Testis (tissue), 3 donors: ENCODE results near the gene RSBN1. TPM values are rescaled to one million over a fixed set of nuclear protein-coding genes. Genes with fewer than 3 reads are reported as not detected.

Experiments used
- DNase-seq: peaks from one replicate; pipeline ENCODE4 v3.0.0-alpha.2; 2019
- H3K27ac ChIP-seq, 2 donors: fragments of 200-600 bp; sonication (generic); one replicate each; pipeline ENCODE4 v1.5.1; 2019
- H3K27me3 ChIP-seq: fragments of 200-600 bp; sonication (generic); one replicate; pipeline ENCODE4 v1.5.1; 2019
- H3K36me3 ChIP-seq: fragments of 200-600 bp; sonication (generic); one replicate; pipeline ENCODE4 v1.5.1; 2017; ENCODE audit warnings: low read depth; ENCODE audit errors: missing control alignments
- H3K4me1 ChIP-seq: fragments of 200-600 bp; sonication (generic); one replicate; pipeline ENCODE4 v1.5.1; 2019
- H3K4me3 ChIP-seq, 2 donors: fragments of 200-600 bp; sonication (generic); one replicate each; pipeline ENCODE4 v1.5.1; 2017 to 2019
- H3K9me3 ChIP-seq: fragments of 200-600 bp; sonication (generic); one replicate; pipeline ENCODE4 v1.5.1; 2017
- CTCF ChIP-seq, 3 experiments: fragments of 450-650 bp in 2 of 3; fragments of 200-600 bp in 1 of 3; sonication (generic) in 1 of 3; IDR thresholded peaks; one replicate each; pipeline ENCODE4 v1.5.1; 2016 to 2019; ENCODE audit warnings: antibody characterized with exemption in 3 of 3, mild to moderate bottlenecking in 2 of 3, moderate library complexity in 1 of 3
- POLR2A ChIP-seq: fragments of 450-650 bp; IDR thresholded peaks from one replicate; pipeline ENCODE4 v1.6.1; 2017; ENCODE audit warnings: antibody characterized with exemption, mild to moderate bottlenecking, moderate library complexity
- WGBS, 2 donors: methylation state at CpG; one replicate each; pipeline ENCODE4 v1.1.5; 2018; 5-methylcytosine and 5-hydroxymethylcytosine counted together
- intact Hi-C: fragments of 100-400 bp; cut with DNase I; formaldehyde crosslinking; loops from one replicate; pipeline ENCODE4 v1.15.1; 2023; ENCODE audit warnings: low total_unique reads
- polyA plus RNA-seq: library from polyadenylated mRNA; stranded (reverse); fragments of 350-450 nt; fragmentation: Illumina TruSeq; extraction: RNeasy Lipid Tissue Mini Kit (QIAGEN cat#74804); gene quantifications from one replicate; pipeline ENCODE4 v1.2.3, GENCODE V29; 2014; ENCODE audit warnings: low read depth, low replicate concordance; ENCODE audit not compliant: insufficient read depth
- total RNA-seq, 2 donors: library from RNA; depleted of rRNA; stranded (reverse); fragments of >200 nt; gene quantifications; one replicate each; pipeline ENCODE4 v1.2.3, GENCODE V29; 2016

RSBN1 gene
- total and polyA plus RNA-seq, 3 donors from 2014 or later: 27.5 to 32.5 (median 28.5) TPM

GRCh38 chr1:113787663-113788062, 24.6 kb downstream of the RSBN1 start:
- no peaks in the 10 kb centered on the region for H3K27me3 ChIP-seq
- H3K9me3 ChIP-seq: no peaks in the 10 kb centered on the region
- no peak overlapping the region for H3K4me3 ChIP-seq
- no peaks in the 10 kb centered on the region for H3K36me3 ChIP-seq
- 91 to 97% methylated on average over 3 of the region's 3 CpGs for WGBS, 2 donors
- no peak for TF ChIP-seq POLR2A
- TF ChIP-seq CTCF (IDR thresholded peaks at IDR 0.05): no peak
- no peak for DNase-seq
- intact Hi-C loops: no loop called here
- peaks cover 12% of the 10 kb centered on the region for H3K4me1 ChIP-seq
- no peak overlapping the region for H3K27ac ChIP-seq

- WGBS, 2 donors: 64 to 81% methylated on average over 1 of the region's 1 CpG
- intact Hi-C loops: no loop called here
- Histone ChIP-seq H3K27me3 (no peaks in the 10 kb centered on the region), H3K27ac (no peak overlapping the region), H3K36me3 (no peaks in the 10 kb centered on the region), H3K4me3 (no peak overlapping the region), H3K9me3 (no peaks in the 10 kb centered on the region), H3K4me1 (peaks cover 12% of the 10 kb centered on the region)
- no peak for DNase-seq
- TF ChIP-seq POLR2A: no peak
- no peak for TF ChIP-seq CTCF (IDR thresholded peaks at IDR 0.05)
Observed at GRCh38 chr1:113786069-113786468, 26.2 kb downstream of the RSBN1 start.

- TF ChIP-seq CTCF (IDR thresholded peaks at IDR 0.05) (no peak), POLR2A (no peak)
- no peak overlapping the region for H3K27ac ChIP-seq
- peaks cover 12% of the 10 kb centered on the region for H3K4me1 ChIP-seq
- DNase-seq: no peak
- H3K36me3 ChIP-seq: no peaks in the 10 kb centered on the region
- WGBS, 2 donors: 83 to 87% methylated on average over 5 of the region's 5 CpGs
- intact Hi-C loops: no loop called here
- H3K9me3 ChIP-seq: no peaks in the 10 kb centered on the region
- H3K4me3 ChIP-seq: no peak overlapping the region
- no peaks in the 10 kb centered on the region for H3K27me3 ChIP-seq
Observed at GRCh38 chr1:113784104-113784779, 28.0 kb downstream of the RSBN1 start.

- DNase-seq: peak; percentile 56
- no peaks in the 10 kb centered on the region for H3K9me3 ChIP-seq
- no peaks in the 10 kb centered on the region for H3K27me3 ChIP-seq
- no peak overlapping the region for H3K27ac ChIP-seq
- H3K36me3 ChIP-seq: no peaks in the 10 kb centered on the region
- TF ChIP-seq POLR2A (no peak), CTCF (IDR thresholded peaks at IDR 0.05) (no peak)
- peaks cover 12% of the 10 kb centered on the region for H3K4me1 ChIP-seq
- intact Hi-C loops: no loop called here
- no peak overlapping the region for H3K4me3 ChIP-seq
- 47% methylated on average over 4 of the region's 4 CpGs for WGBS, 2 donors
Observed at GRCh38 chr1:113783254-113784103, 28.8 kb downstream of the RSBN1 start.
